ES-I3 (cell line): ENCODE results near the gene TBC1D5.
A peak's percentile ranks its signal among the peaks of the same experiment; 100 is the strongest.

Experiments used
- H3K36me3 ChIP-seq: 2 replicates; pipeline ENCODE4 v1.6.1; 2013; ENCODE audit warnings: mild to moderate bottlenecking, low read length, control low read depth, moderate library complexity; ENCODE audit not compliant: insufficient read depth
- H3K4me1 ChIP-seq: 2 replicates; pipeline ENCODE4 v1.6.1; 2013; ENCODE audit warnings: mild to moderate bottlenecking, control low read depth, low read length; ENCODE audit not compliant: insufficient read depth
- H3K9ac ChIP-seq: 2 replicates; pipeline ENCODE4 v1.6.1; 2013; ENCODE audit warnings: low read depth, mild to moderate bottlenecking, low read length, moderate library complexity
- H3K9me3 ChIP-seq: 2 replicates; pipeline ENCODE4 v1.6.1; 2013; ENCODE audit warnings: mild to moderate bottlenecking, low read length, moderate library complexity; ENCODE audit not compliant: control insufficient read depth, insufficient read depth

TBC1D5 gene

DNA sequence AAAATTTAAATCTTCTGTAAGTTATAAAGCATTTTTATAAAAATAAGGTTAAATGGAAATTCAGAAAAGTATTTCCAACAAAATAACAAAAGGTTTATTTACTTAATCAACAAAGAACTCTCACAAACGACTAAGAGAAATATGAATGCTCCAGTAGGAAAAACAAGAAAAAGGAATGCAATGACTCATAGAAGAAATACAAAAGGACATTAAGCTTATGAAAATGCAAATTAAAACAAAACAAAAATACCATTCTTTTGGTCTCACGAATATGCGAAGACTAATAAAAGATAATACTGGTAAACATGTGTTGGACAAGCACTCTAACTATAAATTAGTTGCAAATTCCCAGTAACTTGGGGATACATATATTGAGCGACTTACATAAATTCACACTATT is 17.5 kb upstream of the TBC1D5 start:
- H3K9ac ChIP-seq, result no peak overlapping the region

DNA sequence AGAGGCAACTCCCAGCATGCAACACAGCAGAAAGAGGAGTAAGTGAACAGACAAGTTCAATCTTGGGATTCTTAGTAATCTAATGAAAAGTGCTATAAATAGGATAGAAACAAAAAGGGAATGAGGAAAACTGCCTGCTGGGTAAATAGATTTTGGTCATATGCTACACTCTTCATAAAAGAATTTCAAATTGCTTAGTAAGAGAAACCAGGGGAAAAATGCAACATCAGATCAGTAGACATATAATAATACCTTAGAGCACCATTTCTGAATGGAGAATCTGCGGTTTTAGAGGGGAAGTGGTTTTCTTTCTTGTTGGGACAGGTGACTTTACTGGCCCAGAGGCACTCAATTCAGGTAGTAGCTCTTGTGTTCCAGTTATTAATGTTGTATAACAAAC is 13.4 kb upstream of the TBC1D5 start:
- no peak overlapping the region for H3K9ac ChIP-seq
- H3K4me1 ChIP-seq, result peaks cover 4% of the 10 kb centered on the region; the same call in 1 of the 2 replicates
- H3K9me3 ChIP-seq, result no peaks in the 10 kb centered on the region
- H3K36me3 ChIP-seq, result no peaks in the 10 kb centered on the region

More for the DNA sequence above, 17.5 kb upstream of the TBC1D5 start:
- H3K36me3 ChIP-seq, result no peaks in the 10 kb centered on the region
- no peaks in the 10 kb centered on the region for H3K9me3 ChIP-seq
- H3K4me1 ChIP-seq, result peaks cover 4% of the 10 kb centered on the region; the same call in 1 of the 2 replicates

DNA sequence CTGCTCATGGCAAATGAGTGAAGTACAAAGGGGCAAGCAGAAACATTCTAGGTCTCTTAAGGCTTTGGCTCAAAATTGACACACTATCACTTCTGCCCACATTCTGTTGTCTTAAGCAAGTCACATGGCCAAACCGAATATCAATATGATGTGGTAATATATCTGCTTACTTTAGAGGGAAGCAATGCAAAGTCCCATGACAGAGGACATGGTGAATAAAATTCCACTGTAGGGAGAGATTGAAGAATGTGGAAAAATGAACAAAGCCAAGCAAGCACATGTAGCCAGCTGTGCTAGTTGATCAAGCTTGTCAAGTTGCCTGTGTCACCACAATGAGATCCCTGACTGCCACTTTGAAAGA is 11.2 kb upstream of the TBC1D5 start:
- no peaks in the 10 kb centered on the region for H3K9me3 ChIP-seq
- peaks cover 7% of the 10 kb centered on the region for H3K4me1 ChIP-seq
- H3K9ac ChIP-seq, result no peak overlapping the region
- H3K36me3 ChIP-seq, result no peaks in the 10 kb centered on the region

DNA sequence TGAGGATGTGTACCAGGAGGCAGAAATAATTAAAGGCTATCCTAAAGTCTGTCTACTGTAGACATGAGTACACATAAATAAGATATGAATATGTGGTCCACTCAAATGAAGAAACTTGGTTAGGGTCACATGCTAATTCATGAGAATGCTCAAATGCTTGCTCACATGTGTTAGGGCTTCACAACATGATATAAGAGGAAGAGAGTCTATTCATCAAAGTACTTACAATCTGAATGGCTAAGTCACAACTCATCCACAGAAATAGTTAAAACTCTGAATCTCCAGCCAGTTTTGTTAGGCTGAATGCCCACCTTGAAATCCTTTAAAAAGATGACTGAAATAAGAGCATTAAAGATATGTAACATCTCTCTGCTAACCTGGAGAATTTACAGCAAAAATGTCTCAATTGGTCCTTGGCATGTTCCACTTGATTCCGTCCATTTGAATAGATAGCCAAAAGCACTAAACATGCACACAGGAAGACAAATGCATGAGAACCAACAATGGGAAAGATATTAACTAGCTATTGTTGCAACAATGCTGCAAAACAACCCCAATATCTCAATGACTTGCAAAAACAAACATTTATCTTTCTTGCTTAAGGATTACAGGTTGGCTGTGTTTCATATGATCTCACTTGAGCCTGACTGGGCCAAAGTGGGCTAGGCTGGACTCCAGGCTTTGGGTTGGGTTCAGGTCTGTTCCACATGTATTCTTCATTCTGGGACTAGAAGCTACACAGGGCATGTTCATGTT is 10.6 kb upstream of the TBC1D5 start:
- no peaks in the 10 kb centered on the region for H3K9me3 ChIP-seq
- H3K4me1 ChIP-seq, result peaks cover 7% of the 10 kb centered on the region
- H3K9ac ChIP-seq, result no peak overlapping the region
- H3K36me3 ChIP-seq, result no peaks in the 10 kb centered on the region

DNA sequence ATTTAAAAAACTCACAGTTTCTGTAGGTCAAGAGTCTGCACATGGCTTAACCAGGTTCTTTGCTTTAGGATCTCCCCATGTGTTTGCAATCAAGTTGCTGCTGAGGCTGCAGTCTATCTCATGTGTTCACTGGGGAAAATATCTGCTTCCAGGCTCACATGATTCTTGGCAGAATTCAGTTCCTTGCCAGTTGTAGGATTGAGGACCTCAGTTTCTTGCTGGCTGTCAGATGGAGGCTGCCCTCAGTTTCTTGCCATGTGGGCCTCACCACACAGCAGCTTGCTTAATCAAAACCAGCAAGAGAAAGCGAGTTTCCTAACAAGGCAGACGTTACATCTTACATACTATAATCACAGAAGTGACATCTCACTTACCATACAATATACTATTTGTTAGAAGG is 10.0 kb upstream of the TBC1D5 start:
- Histone ChIP-seq H3K36me3 (no peaks in the 10 kb centered on the region), H3K9me3 (no peaks in the 10 kb centered on the region), H3K4me1 (peaks cover 7% of the 10 kb centered on the region), H3K9ac (no peak overlapping the region)

DNA sequence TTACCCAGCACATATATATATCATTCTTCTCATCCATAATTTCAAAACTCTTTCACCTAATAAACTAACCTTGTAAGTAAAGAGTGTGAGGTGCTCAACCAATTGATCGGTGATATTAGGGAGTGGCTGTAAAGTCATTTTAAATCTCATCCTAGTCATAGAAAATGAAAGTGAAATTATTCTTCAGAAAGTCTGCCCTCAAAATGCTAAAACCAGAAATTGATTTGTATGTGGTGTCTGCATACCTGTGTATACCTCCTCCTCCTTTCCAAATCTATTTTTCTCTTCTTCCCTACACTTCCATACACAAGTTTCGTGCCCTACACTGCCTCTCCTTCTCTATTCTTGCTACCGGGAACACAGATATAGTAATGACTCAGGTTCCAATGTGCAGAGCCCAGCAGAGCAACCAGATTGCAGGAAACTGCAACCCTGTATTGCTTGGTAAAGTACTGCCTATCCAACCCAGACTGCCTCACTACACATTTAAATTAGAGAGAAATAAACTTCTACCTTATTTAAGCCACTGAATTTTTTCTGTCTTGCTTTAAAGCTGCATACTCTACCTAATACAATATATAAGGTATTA is 7.4 kb upstream of the TBC1D5 start:
- Histone ChIP-seq H3K36me3 (no peaks in the 10 kb centered on the region), H3K4me1 (peaks cover 7% of the 10 kb centered on the region), H3K9ac (no peak overlapping the region), H3K9me3 (no peaks in the 10 kb centered on the region)

DNA sequence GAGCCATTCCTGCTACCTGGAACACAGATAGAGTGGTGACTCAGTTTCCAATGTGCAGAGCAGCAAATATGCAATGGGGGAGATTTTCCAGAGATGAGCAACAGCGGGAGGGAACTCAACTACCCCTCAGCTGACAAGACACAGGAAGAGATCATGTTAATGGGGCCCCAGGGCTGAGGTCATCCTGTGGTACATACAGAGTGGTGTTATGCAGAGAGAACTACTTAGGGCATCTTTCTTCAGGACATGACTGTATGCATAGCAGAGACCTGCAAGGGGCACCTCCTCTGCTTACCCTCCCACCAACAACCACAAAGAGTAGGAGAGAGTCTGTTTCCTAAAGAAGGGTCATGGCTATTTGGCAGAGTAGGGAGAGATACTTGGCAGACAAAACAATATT is 6.8 kb upstream of the TBC1D5 start:
- H3K9ac ChIP-seq, result no peak overlapping the region
- H3K9me3 ChIP-seq, result no peaks in the 10 kb centered on the region
- H3K4me1 ChIP-seq, result peaks cover 7% of the 10 kb centered on the region
- no peaks in the 10 kb centered on the region for H3K36me3 ChIP-seq

DNA sequence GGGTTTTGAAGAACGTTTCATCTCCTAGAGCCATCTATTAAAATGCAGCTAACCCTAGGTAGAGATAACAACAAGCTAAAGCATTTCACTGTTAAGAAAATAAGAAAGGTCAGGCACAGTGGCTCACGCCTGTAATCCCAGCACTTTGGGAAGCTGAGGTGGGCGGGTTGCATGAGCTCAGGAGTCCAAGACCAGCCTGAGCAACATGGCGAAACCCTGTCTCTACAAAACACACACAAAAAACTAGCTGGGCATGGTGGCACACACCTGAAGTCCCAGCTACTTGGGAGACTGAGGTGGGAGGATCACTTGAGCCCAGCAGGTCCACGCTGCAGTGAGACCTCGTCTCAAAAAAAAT is 5.4 kb upstream of the TBC1D5 start:
- no peaks in the 10 kb centered on the region for H3K36me3 ChIP-seq
- peaks cover 7% of the 10 kb centered on the region for H3K4me1 ChIP-seq
- H3K9ac ChIP-seq, result no peak overlapping the region
- no peaks in the 10 kb centered on the region for H3K9me3 ChIP-seq

DNA sequence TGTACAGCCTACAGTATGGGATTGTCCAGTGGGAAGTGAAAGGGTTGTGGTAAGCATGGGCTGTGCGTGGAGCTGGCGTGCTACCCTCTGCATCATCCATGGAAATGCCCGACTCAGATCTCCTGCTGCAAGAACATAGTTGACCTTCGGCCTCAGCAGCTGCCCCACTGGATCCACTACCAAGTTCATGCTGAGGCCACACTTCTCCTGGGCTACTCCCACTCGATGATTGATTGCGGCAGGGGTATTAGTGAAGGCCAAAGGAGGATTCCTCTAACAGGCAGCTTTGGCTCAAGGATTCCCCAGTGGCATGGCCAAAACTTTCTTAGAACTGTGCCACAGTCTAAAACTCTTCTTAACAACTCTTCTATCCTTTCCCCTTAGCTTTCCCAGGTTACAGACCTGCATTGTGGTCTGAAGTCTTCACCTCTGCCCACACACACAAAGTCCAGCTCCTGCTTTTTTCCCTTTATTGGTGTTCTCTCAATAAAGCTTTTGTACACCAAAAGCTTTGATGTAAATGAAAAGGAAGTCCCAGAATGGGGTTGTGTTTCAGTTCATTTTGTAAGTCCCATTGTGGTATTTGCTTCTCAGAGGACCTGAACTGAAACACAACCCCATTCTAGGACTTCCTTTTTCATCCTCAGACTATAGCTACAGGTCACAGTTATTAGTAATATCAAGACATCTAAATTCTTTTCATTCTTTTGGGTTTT is 4.9 kb upstream of the TBC1D5 start:
- peaks cover 7% of the 10 kb centered on the region for H3K4me1 ChIP-seq
- no peaks in the 10 kb centered on the region for H3K9me3 ChIP-seq
- no peak overlapping the region for H3K9ac ChIP-seq
- H3K36me3 ChIP-seq, result no peaks in the 10 kb centered on the region

DNA sequence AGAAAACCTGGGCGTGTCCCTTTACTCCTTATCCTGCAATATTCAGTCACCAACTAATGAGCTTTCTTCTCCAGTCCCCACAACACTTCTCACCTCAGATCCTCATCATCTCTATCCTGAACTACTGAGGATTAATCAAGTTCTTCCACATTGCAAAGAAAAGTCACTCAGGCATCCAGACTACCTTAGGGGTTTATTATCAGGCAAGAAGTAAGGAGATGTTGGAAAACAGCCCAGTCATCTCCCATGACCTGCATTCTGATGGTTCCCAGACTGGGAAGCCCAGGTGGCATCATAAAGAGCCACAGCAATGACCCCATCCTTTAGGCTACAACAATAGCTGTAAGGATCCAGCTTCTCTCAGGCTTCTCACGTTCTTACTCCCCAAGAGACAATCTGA is 3.5 kb upstream of the TBC1D5 start:
- no peak overlapping the region for H3K9ac ChIP-seq
- H3K4me1 ChIP-seq, result peaks cover 8% of the 10 kb centered on the region
- no peaks in the 10 kb centered on the region for H3K9me3 ChIP-seq
- H3K36me3 ChIP-seq, result no peaks in the 10 kb centered on the region

DNA sequence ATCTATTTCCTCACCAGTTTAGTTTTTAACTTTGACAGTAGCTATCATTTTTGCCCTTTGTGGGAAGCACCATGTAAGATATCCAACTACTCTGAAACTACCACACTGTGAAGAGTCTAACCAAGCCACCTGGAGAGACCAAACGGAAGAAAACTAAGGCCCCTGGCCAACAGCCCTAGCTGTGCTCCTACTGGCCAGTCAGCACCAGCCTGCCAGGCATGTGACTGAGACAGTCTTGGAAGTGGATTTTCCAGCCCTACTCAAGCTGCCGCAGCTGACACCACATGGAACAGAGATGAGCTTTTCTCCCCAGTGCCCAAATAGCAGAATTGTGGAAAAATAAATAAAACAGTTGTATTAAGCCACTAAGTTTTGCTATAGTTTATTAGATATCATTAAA is 2.9 kb upstream of the TBC1D5 start:
- Histone ChIP-seq H3K9ac (no peak overlapping the region), H3K36me3 (no peaks in the 10 kb centered on the region), H3K9me3 (no peaks in the 10 kb centered on the region), H3K4me1 (peaks cover 13% of the 10 kb centered on the region)

DNA sequence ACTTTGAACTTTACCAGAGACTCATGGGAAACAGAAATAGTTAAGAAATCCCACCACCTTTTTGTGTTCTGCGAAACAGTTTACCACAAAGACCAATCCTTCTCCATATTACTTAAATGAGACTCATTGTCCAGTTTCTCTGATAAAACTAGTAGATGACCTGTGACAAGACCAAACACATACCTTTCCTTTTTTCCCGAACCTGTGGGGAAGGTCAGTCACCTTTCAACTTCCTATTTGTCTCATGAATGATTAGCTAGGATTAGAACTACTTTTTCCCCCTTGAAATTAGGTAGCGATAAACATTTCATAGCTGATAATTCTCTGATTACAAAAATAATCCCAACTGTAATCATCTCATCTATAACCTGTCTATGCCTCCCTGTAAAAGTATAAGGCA is 2.3 kb upstream of the TBC1D5 start:
- no peaks in the 10 kb centered on the region for H3K9me3 ChIP-seq
- H3K9ac ChIP-seq, result no peak overlapping the region
- H3K4me1 ChIP-seq, result peaks cover 13% of the 10 kb centered on the region
- H3K36me3 ChIP-seq, result no peaks in the 10 kb centered on the region; the same call in 1 of the 2 replicates

DNA sequence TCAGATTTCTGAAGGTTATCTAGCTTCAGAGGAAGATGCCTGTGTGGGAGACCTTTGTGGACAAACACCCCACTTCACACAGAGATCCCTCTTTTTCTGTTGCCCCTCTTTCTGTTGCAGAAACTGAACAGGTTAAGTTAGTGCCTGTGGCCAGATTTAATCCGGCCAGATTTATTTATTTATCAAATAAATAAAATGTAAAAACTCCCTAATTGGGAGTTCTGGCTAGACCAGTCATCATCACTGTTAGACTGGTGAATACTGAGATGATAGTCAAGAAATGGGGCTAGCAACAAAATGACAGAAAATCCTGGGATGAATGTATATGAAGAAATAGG is 1.2 kb upstream of the TBC1D5 start:
- no peaks in the 10 kb centered on the region for H3K9me3 ChIP-seq
- peak overlapping the region; percentile 82; the same call in 1 of the 2 replicates for H3K9ac ChIP-seq
- no peaks in the 10 kb centered on the region; the same call in 1 of the 2 replicates for H3K36me3 ChIP-seq
- H3K4me1 ChIP-seq, result peaks cover 16% of the 10 kb centered on the region

DNA sequence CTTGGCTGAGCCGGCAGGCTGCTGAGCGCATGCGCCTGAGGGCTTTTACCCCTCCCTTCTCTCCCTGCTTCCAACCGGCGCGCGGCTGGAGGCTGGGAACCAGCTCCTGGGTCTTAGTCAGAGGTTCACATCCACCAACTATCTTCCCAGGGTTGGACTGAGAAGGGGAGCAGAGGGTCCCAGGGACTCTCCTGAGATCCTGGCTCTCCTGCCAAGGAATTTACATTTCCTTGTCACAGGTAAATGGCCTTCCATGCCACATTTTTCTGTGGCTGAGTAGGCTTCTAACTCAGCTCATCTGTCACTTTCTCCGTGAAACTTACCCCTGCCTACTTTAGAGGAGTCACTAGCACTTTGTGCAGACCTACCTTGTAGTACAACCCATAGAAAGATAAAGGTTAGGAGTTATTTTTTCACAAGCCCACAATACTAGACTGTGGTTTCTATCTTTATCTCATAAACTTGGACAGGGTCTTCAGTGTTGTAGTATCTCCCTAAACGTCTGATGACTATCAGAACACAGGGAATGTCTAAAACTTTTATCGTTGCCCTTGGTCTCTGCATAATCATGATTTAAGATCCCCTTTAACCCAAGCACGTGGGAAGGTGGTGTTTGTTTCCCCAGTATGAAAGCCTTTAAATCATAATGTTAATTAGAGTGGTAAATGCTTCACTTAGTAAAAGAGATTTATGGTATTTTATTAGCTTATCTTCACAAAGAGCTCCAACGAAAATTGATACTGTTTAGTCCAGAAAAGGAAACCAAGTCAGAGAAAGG is 638 bp upstream of the TBC1D5 start:
- no peaks in the 10 kb centered on the region; the same call in 1 of the 2 replicates for H3K36me3 ChIP-seq
- H3K9ac ChIP-seq, result peak overlapping the region; percentile 82
- no peaks in the 10 kb centered on the region for H3K9me3 ChIP-seq
- peaks cover 17% of the 10 kb centered on the region for H3K4me1 ChIP-seq
